HepG2 (cell line): ENCODE data around the gene NEK9. TPM values are rescaled to one million over a fixed set of nuclear protein-coding genes. Genes with fewer than 3 reads are reported as not detected.

Experiments
- FOXM1 ChIP-seq: sonication (generic); formaldehyde crosslinking; IDR thresholded peaks from 2 replicates; pipeline ENCODE4 v1.5.0; 2020; ENCODE audit warnings: missing genetic modification reagents
- IRX3 ChIP-seq: sonication (generic); formaldehyde crosslinking; IDR thresholded peaks from 2 replicates; pipeline ENCODE4 v1.8.1; 2023; ENCODE audit warnings: mild to moderate bottlenecking, low read depth, missing genetic modification reagents, borderline replicate concordance
- KDM4B ChIP-seq: sonication (generic); formaldehyde crosslinking; IDR thresholded peaks from 2 replicates; pipeline ENCODE4 v1.4.0; 2020; ENCODE audit warnings: missing genetic modification reagents
- MAFG ChIP-seq: sonication (generic); formaldehyde crosslinking; IDR thresholded peaks from 2 replicates; pipeline ENCODE4 v1.5.1; 2020; ENCODE audit warnings: mild to moderate bottlenecking, missing genetic modification reagents
- MTA3 ChIP-seq: sonication (generic); formaldehyde crosslinking; IDR thresholded peaks from 2 replicates; pipeline ENCODE4 v1.4.0; 2020; ENCODE audit warnings: missing genetic modification reagents
- NKX3-1 ChIP-seq: sonication (generic); formaldehyde crosslinking; IDR thresholded peaks from 2 replicates; pipeline ENCODE4 v1.5.0; 2020; ENCODE audit warnings: missing genetic modification reagents
- POLR2AphosphoS2 ChIP-seq: IDR thresholded peaks from 2 replicates; pipeline ENCODE4 v1.6.1; 2011; ENCODE audit warnings: low read depth, low read length, improper control_type of control experiment
- POLR2AphosphoS5 ChIP-seq: IDR thresholded peaks from 2 replicates; pipeline ENCODE4 v1.6.1; 2012; ENCODE audit warnings: low read depth, low read length
- SAP130 ChIP-seq: IDR thresholded peaks from 2 replicates; pipeline ENCODE4 v1.6.1; 2016; ENCODE audit warnings: low read depth
- ZFYVE20 ChIP-seq: sonication (generic); formaldehyde crosslinking; IDR thresholded peaks from 2 replicates; pipeline ENCODE4 v1.8.0; 2023; ENCODE audit warnings: low read depth, mild to moderate bottlenecking, moderate library complexity, missing genetic modification reagents, borderline replicate concordance
- ZNF460 ChIP-seq: sonication (generic); formaldehyde crosslinking; IDR thresholded peaks from 2 replicates; pipeline ENCODE4 v1.5.1; 2020; ENCODE audit warnings: missing genetic modification reagents, mild to moderate bottlenecking, borderline replicate concordance
- ZNF550 ChIP-seq: sonication (generic); formaldehyde crosslinking; IDR thresholded peaks from 2 replicates; pipeline ENCODE4 v1.4.0; 2020; ENCODE audit warnings: mild to moderate bottlenecking, missing genetic modification reagents, borderline replicate concordance
- ZNF660 ChIP-seq: sonication (generic); formaldehyde crosslinking; IDR thresholded peaks from 2 replicates; pipeline ENCODE4 v1.5.1; 2020; ENCODE audit warnings: mild to moderate bottlenecking, low read depth, missing genetic modification reagents, borderline replicate concordance
- ZNF768 ChIP-seq: sonication (generic); formaldehyde crosslinking; IDR thresholded peaks from 2 replicates; pipeline ENCODE4 v1.4.0; 2020; ENCODE audit warnings: missing genetic modification reagents
- ZNF777 ChIP-seq: sonication (generic); formaldehyde crosslinking; IDR thresholded peaks from 2 replicates; pipeline ENCODE4 v1.4.0; 2020; ENCODE audit warnings: missing genetic modification reagents
- ZSCAN12 ChIP-seq: sonication (generic); formaldehyde crosslinking; IDR thresholded peaks from 2 replicates; pipeline ENCODE4 v1.9.0; 2021; ENCODE audit warnings: mild to moderate bottlenecking, missing genetic modification reagents
- polyA plus RNA-seq, 8 experiments: library from polyadenylated mRNA; depleted of rRNA in 3 of 8; stranded (reverse) in 7 of 8; unstranded in 1 of 8; fragments of >200 nt; fragmentation: Illumina TruSeq in 4 of 8; extraction: Trizol in 4 of 8; gene quantifications; 2 replicates each; pipeline versions ENCODE4 v1.2.1 to v1.2.3, GENCODE V29; 2011 to 2016; ENCODE audit warnings: low read depth in 4 of 8, missing spikeins in 1 of 8, mixed read lengths in 1 of 8; ENCODE audit not compliant: insufficient read depth in 1 of 8
- total RNA-seq, 5 experiments: library from RNA; depleted of rRNA; stranded (reverse); fragments of >200 nt; fragmentation: Illumina TruSeq; extraction: Trizol; gene quantifications; 2 replicates each; pipeline ENCODE4 v1.2.3, GENCODE V29; 2016; ENCODE audit warnings: low read depth in 1 of 5
- TF ChIP-seq, protein P1 (sequence below): IDR thresholded peaks from 2 replicates; pipeline ENCODE4 v1.6.1; 2016
- TF ChIP-seq, protein P2 (sequence below): IDR thresholded peaks from 2 replicates; pipeline ENCODE4 v1.6.1; 2016; ENCODE audit warnings: missing genetic modification reagents, missing compliant biosample characterization
- TF ChIP-seq, protein P3 (sequence below): sonication (generic); formaldehyde crosslinking; IDR thresholded peaks from 2 replicates; pipeline ENCODE4 v1.4.0; 2020; ENCODE audit warnings: missing genetic modification reagents, borderline replicate concordance

The NEK9 gene
- total and polyA plus RNA-seq, 2 of the 13 experiments (the other 11 are each of a cell fraction or from before 2014, with no cell fraction given) = 16.5 to 27.3 TPM

DNA sequence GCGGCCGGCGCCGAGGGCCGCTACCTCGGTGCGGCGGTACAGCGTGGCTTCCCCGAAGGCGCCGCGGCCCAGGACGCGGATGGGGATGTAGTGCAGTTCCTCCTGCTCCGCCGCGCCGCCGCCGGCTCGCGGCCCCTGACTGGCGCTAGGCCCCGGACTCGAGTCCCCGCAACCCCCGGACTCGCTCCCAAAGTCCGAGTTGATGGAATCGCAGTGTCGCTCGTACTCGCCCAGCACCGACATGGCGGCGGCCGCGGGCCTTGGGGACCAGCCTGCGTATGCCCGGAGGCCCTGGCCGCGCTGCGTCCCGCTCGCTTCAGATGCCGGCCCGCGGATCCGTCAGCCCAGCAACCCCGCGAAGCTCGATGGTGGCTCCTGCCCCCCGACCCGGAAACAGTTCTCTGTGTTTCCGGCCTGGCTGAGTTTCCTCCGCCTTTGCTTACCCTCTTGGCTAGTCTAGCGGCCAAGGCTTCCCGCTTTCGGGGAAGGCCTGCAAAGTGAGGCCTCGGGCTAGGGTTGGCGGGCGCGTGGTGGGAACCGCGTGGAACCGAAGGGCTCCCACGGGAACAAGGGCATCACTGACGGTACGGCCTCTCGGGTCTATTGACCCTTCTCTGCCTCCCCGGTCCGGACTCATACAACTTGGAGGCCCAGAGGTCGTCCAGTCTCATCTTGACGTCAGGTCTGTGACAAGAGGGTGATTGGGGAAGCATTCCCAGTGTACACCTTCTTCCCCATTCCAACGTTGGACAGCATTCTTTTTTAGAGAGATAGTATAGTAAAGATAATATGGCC lies at the start of gene NEK9 (continued):
- TF ChIP-seq, protein P1, sequence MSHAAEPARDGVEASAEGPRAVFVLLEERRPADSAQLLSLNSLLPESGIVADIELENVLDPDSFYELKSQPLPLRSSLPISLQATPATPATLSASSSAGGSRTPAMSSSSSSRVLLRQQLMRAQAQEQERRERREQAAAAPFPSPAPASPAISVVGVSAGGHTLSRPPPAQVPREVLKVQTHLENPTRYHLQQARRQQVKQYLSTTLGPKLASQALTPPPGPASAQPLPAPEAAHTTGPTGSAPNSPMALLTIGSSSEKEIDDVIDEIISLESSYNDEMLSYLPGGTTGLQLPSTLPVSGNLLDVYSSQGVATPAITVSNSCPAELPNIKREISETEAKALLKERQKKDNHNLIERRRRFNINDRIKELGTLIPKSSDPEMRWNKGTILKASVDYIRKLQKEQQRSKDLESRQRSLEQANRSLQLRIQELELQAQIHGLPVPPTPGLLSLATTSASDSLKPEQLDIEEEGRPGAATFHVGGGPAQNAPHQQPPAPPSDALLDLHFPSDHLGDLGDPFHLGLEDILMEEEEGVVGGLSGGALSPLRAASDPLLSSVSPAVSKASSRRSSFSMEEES (CRISPR knock-in tag) = peak; percentile 57; the same call in 1 of the 2 replicates
- TF ChIP-seq ZNF660 (CRISPR knock-in tag) (no peak), SAP130 (CRISPR knock-in tag) (peak; percentile 95), ZNF460 (CRISPR knock-in tag) (no peak), FOXM1 (CRISPR knock-in tag) (no peak), ZNF768 (peak; percentile 85), NKX3-1 (CRISPR knock-in tag) (peak; percentile 88), ZNF777 (peak; percentile 92), ZSCAN12 (CRISPR knock-in tag) (no peak), POLR2AphosphoS2 (no peak), ZFYVE20 (CRISPR knock-in tag) (0 out of 2 replicates have a peak, but pooled peaks have one; percentile 86), MAFG (peak; percentile 65; the same call in 1 of the 2 replicates), POLR2AphosphoS5 (peak; percentile 86), ZNF550 (CRISPR knock-in tag) (no peak; the same call in 1 of the 2 replicates), IRX3 (no peak), KDM4B (CRISPR knock-in tag) (peak; percentile 57; the same call in 1 of the 2 replicates), MTA3 (CRISPR knock-in tag) (no peak)
- TF ChIP-seq, protein P2, sequence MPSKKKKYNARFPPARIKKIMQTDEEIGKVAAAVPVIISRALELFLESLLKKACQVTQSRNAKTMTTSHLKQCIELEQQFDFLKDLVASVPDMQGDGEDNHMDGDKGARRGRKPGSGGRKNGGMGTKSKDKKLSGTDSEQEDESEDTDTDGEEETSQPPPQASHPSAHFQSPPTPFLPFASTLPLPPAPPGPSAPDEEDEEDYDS (CRISPR knock-in tag) = peak; percentile 71
- TF ChIP-seq, protein P3, sequence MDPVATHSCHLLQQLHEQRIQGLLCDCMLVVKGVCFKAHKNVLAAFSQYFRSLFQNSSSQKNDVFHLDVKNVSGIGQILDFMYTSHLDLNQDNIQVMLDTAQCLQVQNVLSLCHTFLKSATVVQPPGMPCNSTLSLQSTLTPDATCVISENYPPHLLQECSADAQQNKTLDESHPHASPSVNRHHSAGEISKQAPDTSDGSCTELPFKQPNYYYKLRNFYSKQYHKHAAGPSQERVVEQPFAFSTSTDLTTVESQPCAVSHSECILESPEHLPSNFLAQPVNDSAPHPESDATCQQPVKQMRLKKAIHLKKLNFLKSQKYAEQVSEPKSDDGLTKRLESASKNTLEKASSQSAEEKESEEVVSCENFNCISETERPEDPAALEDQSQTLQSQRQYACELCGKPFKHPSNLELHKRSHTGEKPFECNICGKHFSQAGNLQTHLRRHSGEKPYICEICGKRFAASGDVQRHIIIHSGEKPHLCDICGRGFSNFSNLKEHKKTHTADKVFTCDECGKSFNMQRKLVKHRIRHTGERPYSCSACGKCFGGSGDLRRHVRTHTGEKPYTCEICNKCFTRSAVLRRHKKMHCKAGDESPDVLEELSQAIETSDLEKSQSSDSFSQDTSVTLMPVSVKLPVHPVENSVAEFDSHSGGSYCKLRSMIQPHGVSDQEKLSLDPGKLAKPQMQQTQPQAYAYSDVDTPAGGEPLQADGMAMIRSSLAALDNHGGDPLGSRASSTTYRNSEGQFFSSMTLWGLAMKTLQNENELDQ (CRISPR knock-in tag) = no peak
